Measurements from ENCODE around the gene SLC38A8.

Gene SLC38A8

DNA sequence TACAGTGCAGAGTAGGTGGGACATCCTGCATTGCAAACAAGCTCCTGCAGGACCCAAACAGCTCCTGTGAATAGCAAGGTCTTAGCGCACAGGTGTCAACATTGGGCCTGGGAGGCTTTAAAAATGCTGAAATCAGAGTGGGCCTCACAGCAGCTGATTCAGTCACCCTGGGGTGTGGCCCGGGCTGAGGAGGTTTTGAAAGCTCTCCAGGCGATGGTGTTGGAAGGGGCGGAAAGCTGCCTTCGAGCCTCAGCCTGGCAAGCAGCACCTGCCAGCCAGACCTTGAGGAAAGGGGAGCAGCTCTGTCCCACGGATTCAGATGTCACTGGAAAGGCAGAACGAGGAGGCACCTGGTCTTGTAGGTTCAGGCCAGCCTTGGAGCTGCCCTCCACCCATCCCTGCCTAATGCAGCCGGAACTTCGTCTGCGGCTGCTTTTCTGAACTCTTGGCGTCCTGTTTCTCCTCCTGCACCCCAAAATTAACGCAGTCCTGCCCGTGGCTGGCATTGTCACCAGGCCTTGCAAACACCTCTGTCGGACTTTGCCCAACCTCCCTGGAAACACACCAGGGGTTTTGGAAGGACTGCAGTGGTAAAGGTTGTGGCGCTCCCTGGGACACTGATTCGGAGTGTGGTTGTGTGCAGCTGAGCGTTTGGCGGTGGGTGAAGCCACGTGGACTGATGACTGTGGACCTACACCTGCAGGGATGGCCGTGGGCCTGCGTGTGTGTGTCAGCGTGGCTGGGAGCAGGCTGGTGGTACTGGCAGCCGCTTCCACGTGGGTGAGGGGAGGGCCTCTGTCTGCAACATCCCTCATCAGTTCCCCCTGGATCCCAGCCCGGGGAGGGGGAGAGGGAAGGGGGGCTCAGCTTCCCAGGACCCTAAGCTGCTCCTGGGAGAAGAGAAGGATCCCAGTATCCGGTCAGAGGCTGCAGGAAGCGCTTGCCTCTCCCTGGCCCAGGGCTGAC, 71.1 kb downstream of the SLC38A8 start:
- no peak for FAIRE-seq
- no peak for DNase-seq (ENCODE audit: insufficient read length)
- TF ChIP-seq POLR2AphosphoS5 (IDR thresholded peaks at IDR 0.05; ENCODE audit: low read depth, low read length) = no peak
- no peak for TF ChIP-seq POLR2A (IDR thresholded peaks at IDR 0.05; ENCODE audit: low read depth, low read length)
- TF ChIP-seq TAF1 (IDR thresholded peaks at IDR 0.05; ENCODE audit: borderline replicate concordance, low read depth, low read length) = no peak

DNA sequence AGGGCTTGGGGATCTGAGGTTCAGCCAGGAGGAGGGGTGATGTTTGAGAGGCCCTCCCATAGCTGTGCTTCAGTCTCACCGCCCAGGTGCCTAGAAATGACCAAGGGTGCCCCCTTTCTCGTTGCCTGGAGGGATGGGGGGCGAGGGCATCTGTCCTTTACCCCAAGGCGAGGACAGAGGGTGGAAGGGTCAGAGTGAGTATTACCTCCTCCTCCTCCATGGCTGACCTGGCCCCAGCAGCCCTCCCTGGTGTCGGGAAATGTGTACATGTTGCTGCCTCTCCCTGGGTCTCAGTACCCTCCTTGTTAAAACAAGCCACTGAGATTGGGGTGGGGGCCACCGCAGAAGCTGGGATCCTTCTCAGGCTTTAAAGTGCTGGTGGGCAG, 72.2 kb downstream of the SLC38A8 start:
- TF ChIP-seq POLR2AphosphoS5 (IDR thresholded peaks at IDR 0.05; ENCODE audit: low read depth, low read length) (no peak), POLR2A (IDR thresholded peaks at IDR 0.05; ENCODE audit: low read depth, low read length) (no peak), TAF1 (IDR thresholded peaks at IDR 0.05; ENCODE audit: borderline replicate concordance, low read depth, low read length) (no peak)
- FAIRE-seq (no peak), DNase-seq (ENCODE audit: insufficient read length) (no peak)

DNA sequence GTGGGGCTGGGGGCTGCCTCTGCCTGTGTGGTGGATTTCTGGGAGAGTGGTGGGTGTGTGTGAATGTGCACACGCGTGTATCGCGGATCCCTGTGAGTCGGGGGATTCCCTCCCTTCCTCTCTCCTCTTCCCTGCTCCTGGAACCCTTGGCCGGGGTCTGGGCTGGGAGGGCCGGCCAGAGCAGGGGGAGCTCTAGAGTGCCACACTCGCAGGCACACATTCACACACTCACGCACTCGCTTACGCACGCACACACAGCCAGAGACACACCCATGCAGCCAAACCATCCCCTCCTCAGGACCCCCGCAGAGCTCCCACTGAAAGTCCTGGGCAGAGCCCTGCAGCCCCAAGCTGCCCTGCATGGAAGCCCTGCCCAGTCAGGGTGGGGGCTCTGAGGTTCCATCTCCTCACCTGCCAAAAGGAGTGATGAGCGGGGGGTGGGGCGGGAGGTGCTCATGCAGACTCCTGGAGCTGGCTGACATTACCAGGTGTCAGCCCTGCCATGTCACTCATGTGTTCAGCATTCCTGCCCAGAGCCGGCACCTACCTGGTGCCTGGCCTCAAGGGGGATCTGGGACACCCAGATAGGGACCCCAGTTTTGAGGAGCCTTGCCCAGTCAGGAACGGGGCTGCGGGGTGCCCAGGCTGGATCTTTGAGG, 72.7 kb downstream of the SLC38A8 start:
- no peak for DNase-seq (ENCODE audit: insufficient read length)
- no peak for TF ChIP-seq POLR2A (IDR thresholded peaks at IDR 0.05; ENCODE audit: low read depth, low read length)
- TF ChIP-seq TAF1 (IDR thresholded peaks at IDR 0.05; ENCODE audit: borderline replicate concordance, low read depth, low read length) = no peak
- no peak for TF ChIP-seq POLR2AphosphoS5 (IDR thresholded peaks at IDR 0.05; ENCODE audit: low read depth, low read length)
- no peak for FAIRE-seq

DNA sequence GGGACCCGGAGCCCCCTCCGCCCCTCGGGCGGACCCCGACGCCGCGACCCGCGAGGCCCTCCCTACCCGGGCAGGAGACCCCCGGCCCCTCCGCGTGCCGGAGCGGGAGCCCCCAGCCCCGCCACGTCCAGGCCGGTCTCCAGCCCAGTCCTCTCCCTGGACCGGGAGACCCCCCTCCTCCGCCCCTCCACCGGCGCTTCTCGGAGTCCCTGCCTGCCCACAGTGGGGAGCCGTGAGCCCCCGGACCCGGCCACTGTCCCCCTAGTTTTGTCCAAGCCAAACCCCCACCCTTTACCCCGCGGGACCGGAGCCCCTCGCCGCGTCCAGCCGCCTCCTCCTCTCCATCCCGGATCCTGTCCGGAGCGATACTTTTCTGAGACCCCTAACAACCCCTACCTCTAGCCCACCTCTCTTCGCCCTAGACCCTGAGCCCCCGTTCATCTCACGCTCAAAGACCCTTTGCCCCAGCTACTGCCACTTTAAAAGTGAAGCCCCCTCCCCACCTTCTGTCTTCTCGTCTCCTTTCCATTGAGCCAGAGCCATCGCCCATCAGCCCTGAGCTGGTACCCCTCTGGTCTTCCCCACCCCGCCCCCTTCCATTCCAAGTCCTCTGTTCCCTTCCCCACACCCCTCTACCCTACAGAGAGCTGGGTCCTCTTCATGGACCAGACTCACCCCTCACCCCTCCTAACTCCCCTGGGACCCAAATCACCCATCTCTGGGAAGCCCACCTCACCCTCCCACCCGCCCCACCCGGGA, 73.5 kb downstream of the SLC38A8 start:
- FAIRE-seq = no peak
- DNase-seq (ENCODE audit: insufficient read length) = no peak
- TF ChIP-seq POLR2AphosphoS5 (IDR thresholded peaks at IDR 0.05; ENCODE audit: low read depth, low read length) (no peak), POLR2A (IDR thresholded peaks at IDR 0.05; ENCODE audit: low read depth, low read length) (no peak), TAF1 (IDR thresholded peaks at IDR 0.05; ENCODE audit: borderline replicate concordance, low read depth, low read length) (no peak)

DNA sequence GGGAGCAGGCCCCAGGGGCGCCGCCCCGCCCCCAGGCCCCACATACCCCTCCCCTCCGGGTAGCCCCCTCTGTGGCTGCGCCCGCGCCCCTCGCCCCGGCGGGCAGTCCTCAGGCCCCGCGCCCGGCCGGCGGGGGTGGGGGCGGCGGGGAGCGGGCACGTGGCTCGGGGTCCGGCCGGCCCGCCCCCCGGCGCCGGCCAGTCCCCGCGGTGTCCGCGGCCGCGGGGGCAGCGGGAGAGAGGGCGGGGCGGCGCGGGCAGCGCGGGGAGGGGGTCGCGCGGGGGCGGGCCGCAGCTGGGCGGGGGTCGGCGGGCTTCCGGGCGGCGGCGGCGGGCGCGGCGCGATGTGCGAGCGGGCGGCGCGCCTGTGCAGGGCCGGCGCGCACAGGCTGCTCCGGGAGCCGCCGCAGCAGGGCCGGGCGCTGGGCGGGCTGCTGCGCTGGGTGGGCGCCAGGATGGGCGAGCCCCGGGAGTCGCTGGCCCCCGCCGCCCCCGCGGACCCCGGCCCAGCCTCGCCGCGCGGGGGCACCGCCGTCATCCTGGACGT, 74.2 kb downstream of the SLC38A8 start:
- TF ChIP-seq POLR2AphosphoS5 (IDR thresholded peaks at IDR 0.05; ENCODE audit: low read depth, low read length) (no peak), TAF1 (IDR thresholded peaks at IDR 0.05; ENCODE audit: borderline replicate concordance, low read depth, low read length) (no peak), POLR2A (IDR thresholded peaks at IDR 0.05; ENCODE audit: low read depth, low read length) (no peak)
- DNase-seq (ENCODE audit: insufficient read length) = no peak
- FAIRE-seq = no peak

DNA sequence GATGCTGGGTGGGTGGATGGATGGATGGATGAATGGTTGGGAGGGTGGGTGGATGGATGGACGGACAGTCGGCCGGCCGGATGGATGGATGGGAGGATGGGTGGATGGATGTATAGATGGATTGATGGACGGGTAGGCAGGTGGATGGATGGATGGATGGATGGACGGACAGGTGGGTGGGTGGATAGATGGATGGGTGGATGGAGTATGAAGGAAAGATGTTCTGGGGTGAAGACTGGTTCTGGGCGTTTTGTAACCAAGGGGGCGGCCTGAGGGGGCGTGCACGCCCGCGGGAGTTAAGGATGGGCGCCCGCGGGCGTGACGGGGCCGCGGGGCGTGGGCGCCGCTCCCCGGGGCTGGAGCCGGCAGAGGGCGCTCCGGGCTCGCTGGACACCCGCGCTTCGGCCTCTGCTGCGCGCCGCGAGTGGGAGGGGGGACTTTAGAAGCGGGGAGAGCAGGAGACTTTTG, 74.7 kb downstream of the SLC38A8 start, which contains the start of gene NECAB2:
TSS of gene NECAB2 (plus strand) at position 407 of the 468 bp plus-strand sequence. CDS start 405 bp downstream, outside the sequence.
- peak; percentile 76 for DNase-seq (ENCODE audit: insufficient read length)
- TF ChIP-seq POLR2AphosphoS5 (IDR thresholded peaks at IDR 0.05; ENCODE audit: low read depth, low read length) (no peak), TAF1 (IDR thresholded peaks at IDR 0.05; ENCODE audit: borderline replicate concordance, low read depth, low read length) (no peak), POLR2A (IDR thresholded peaks at IDR 0.05; ENCODE audit: low read depth, low read length) (no peak)
- FAIRE-seq = peak; percentile 61

DNA sequence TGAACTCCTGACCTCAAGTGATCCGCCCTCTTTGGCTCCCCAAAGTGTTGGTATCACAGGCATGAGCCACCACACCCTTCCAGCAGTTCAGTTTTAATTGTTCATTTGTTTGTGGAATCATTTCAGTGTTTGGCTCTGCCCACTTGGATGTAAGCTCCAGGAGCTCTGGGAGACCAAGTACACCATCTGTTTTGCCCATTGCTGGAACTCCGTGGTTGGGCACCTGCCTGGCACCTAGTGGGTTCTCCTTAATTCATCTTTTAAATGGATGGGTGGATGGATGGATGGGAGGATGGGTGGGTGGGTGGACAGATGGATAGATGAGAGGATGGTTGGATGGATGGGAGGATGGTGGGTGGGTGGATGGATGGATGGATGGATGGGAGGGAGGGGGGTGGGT, 75.5 kb downstream of the SLC38A8 start:
- no peak for DNase-seq (ENCODE audit: insufficient read length)
- no peak for FAIRE-seq
- TF ChIP-seq TAF1 (IDR thresholded peaks at IDR 0.05; ENCODE audit: borderline replicate concordance, low read depth, low read length) (no peak), POLR2AphosphoS5 (IDR thresholded peaks at IDR 0.05; ENCODE audit: low read depth, low read length) (no peak), POLR2A (IDR thresholded peaks at IDR 0.05; ENCODE audit: low read depth, low read length) (no peak)

DNA sequence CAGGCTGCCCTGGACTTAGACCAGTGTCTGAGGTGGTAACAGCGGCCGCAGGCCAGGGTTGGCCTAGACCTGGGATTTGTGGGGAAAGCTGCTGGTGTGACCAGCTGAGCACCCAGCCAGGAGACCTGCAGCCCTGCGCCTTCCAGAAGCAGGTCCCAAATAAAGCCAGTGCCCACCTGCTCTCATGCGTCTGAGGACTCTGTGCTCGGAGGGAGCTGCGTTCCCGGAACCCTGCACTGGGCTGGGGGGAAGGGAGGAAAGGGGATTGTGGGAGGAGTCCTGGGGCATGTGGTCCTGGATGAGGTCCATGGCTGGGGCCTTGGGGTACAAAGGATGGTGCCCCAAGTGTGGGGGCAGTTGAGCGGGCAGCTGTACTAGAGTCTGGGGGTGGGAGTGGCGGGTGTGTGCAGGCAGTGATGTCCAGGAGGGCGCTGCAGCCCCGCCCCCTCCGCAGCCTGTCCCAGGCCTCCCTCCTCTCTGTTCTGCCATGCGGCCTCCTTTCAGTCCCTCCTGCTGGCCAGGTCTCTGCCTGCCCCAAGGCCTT, 76.4 kb downstream of the SLC38A8 start:
- DNase-seq (ENCODE audit: insufficient read length) (no peak), FAIRE-seq (no peak)
- TF ChIP-seq TAF1 (IDR thresholded peaks at IDR 0.05; ENCODE audit: borderline replicate concordance, low read depth, low read length) (no peak), POLR2AphosphoS5 (IDR thresholded peaks at IDR 0.05; ENCODE audit: low read depth, low read length) (no peak), POLR2A (IDR thresholded peaks at IDR 0.05; ENCODE audit: low read depth, low read length) (no peak)

DNA sequence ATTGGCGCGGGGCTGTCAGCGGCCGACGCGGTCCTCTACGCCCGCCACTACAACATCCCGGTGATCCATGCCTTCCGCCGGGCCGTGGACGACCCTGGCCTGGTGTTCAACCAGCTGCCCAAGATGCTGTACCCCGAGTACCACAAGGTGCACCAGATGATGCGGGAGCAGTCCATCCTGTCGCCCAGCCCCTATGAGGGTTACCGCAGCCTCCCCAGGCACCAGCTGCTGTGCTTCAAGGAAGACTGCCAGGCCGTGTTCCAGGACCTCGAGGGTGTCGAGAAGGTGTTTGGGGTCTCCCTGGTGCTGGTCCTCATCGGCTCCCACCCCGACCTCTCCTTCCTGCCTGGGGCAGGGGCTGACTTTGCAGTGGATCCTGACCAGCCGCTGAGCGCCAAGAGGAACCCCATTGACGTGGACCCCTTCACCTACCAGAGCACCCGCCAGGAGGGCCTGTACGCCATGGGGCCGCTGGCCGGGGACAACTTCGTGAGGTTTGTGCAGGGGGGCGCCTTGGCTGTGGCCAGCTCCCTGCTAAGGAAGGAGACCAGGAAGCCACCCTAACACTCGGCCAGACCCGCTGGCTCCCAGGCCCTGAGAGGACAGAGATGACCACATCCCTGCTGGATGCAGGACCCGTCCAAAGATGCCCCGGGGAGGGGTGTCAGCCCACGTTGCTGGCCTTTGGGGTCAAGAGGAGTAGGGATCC, 77.0 kb downstream of the SLC38A8 start:
- no peak for FAIRE-seq
- TF ChIP-seq TAF1 (IDR thresholded peaks at IDR 0.05; ENCODE audit: borderline replicate concordance, low read depth, low read length) = no peak
- TF ChIP-seq POLR2A (IDR thresholded peaks at IDR 0.05; ENCODE audit: low read depth, low read length) = no peak
- TF ChIP-seq POLR2AphosphoS5 (IDR thresholded peaks at IDR 0.05; ENCODE audit: low read depth, low read length) = no peak
- no peak for DNase-seq (ENCODE audit: insufficient read length)

Data from GM12892 (cell line).